ENCODE measurements around the gene DNAJC5G. TPM values are rescaled to one million over a fixed set of nuclear protein-coding genes. Genes with fewer than 3 reads are reported as not detected.

The DNAJC5G gene
- total RNA-seq, 1 donor from 2014 or later: 1.9 TPM

DNA sequence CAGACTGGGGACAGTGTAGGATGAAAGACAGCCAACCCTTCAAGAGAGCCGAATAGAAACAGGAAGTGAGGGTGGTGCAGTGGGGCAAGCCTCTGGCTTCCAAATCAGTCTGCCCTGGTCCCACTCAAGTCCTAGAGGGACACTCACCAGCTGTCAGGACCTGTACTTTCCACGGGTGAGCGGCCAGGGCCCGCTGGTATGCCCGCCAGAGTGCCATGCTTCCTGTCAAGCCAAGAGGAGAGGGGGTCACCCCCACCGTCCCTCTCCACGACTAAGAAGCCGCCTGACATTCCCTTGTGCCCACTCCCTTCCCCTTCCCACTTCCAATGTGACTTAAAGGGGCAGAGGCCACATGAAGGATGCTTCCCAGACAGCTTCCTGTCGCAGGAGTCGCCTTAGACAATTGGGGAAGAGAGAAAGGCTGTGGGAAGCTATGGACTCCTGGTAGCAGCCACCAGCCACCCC, 47.1 kb downstream of the DNAJC5G start:
- ATAC-seq: peak; percentile 6
- no peak for DNase-seq (ENCODE audit: missing footprints)
- intact Hi-C loops (cut with DNase I): loop anchor here (2.0 kb wide), 1 partner anchor 48 kb away; the partner anchor contains the start of genes EIF2B4 and SNX17

- intact Hi-C loops (cut with DNase I): loop anchor here (1.0 to 2.0 kb wide), 2 partner anchors 41 to 48 kb away; partner anchors contain the start of genes EIF2B4, SNX17 and TRIM54
- peak; percentile 96 for ATAC-seq
- DNase-seq (ENCODE audit: missing footprints): peak; percentile 95
These were observed 47.7 kb downstream of the DNAJC5G start, which contains the start of gene MPV17 for GRCh38 chr2:27322766-27323595. MPV17 (minus strand) TSS chr2:27323097; CDS start chr2:27322517, 580 bp downstream.

GRCh38 chr2:27323596-27324285, 48.5 kb downstream of the DNAJC5G start:
- DNase-seq (ENCODE audit: missing footprints) (no peak), ATAC-seq (no peak)
- intact Hi-C loops (cut with DNase I): loop anchor here (1.0 to 2.0 kb wide), 2 partner anchors 41 to 47 kb away; partner anchors contain the start of genes EIF2B4, SNX17 and TRIM54

- intact Hi-C loops (cut with DNase I): no loop called here
- DNase-seq (ENCODE audit: missing footprints) (no peak), ATAC-seq (no peak)
These were observed 49.5 kb downstream of the DNAJC5G start for GRCh38 chr2:27324720-27325119.

Other genes with a start within 250 kb of the DNAJC5G start
- gene TMEM214, start 242.5 kb upstream of the DNAJC5G start, total RNA-seq: 32.7 TPM
- 9.9 TPM for gene AGBL5, start 223.8 kb upstream of the DNAJC5G start, total RNA-seq
- gene OST4, start 203.8 kb upstream of the DNAJC5G start, total RNA-seq: 411 TPM
- 25.8 TPM for gene EMILIN1, start 196.8 kb upstream of the DNAJC5G start, total RNA-seq
- gene KHK, start 188.7 kb upstream of the DNAJC5G start, total RNA-seq: 4.5 TPM
- 0.84 TPM for gene CGREF1, start 156.3 kb upstream of the DNAJC5G start, total RNA-seq
- gene ABHD1, start 151.6 kb upstream of the DNAJC5G start, total RNA-seq: 2.4 TPM
- gene PREB, start 140.8 kb upstream of the DNAJC5G start, total RNA-seq: 54.5 TPM
- gene PRR30, start 136.0 kb upstream of the DNAJC5G start, total RNA-seq: not detected
- 0.16 TPM for gene TCF23, start 126.4 kb upstream of the DNAJC5G start, total RNA-seq
- 115 TPM for gene ATRAID, start 63.4 kb upstream of the DNAJC5G start, total RNA-seq
- gene SLC5A6, start 63.2 kb upstream of the DNAJC5G start, total RNA-seq: 12.3 TPM
- gene CAD, start 58.1 kb upstream of the DNAJC5G start, total RNA-seq: 9.4 TPM
- gene SLC30A3, start 12.4 kb upstream of the DNAJC5G start, total RNA-seq: 10.1 TPM
- 282 TPM for gene TRIM54, start 7.0 kb downstream of the DNAJC5G start, total RNA-seq
- 0.84 TPM for gene UCN, start 33.0 kb downstream of the DNAJC5G start, total RNA-seq
- 48.0 TPM for gene MPV17, start 47.7 kb downstream of the DNAJC5G start, total RNA-seq
- gene GTF3C2, start 81.3 kb downstream of the DNAJC5G start, total RNA-seq: 17.3 TPM
- 40.3 TPM for gene EIF2B4, start 94.9 kb downstream of the DNAJC5G start, total RNA-seq
- gene SNX17, start 95.2 kb downstream of the DNAJC5G start, total RNA-seq: 57.6 TPM
- 6.8 TPM for gene ZNF513, start 105.3 kb downstream of the DNAJC5G start, total RNA-seq
- gene PPM1G, start 134.2 kb downstream of the DNAJC5G start, total RNA-seq: 35.6 TPM
- 58.4 TPM for gene NRBP1, start 153.2 kb downstream of the DNAJC5G start, total RNA-seq
- 0.60 TPM for gene KRTCAP3, start 166.9 kb downstream of the DNAJC5G start, total RNA-seq
- 19.3 TPM for gene IFT172, start 214.3 kb downstream of the DNAJC5G start, total RNA-seq
- 2.9 TPM for gene FNDC4, start 219.8 kb downstream of the DNAJC5G start, total RNA-seq
- gene GCKR, start 221.4 kb downstream of the DNAJC5G start, total RNA-seq: not detected